Heart right ventricle (tissue), 16 donors: Measurements from ENCODE around the gene ANO3. TPM values are rescaled to one million over a fixed set of nuclear protein-coding genes. Genes with fewer than 3 reads are reported as not detected.

Source experiments
- ATAC-seq, 8 donors: fragments of 200-7000 bp; cut with Tn5 transposase; one replicate each; pipeline ENCODE4 v1.9.1; 2020; ENCODE audit warnings: mild to moderate bottlenecking in 8 of 8, moderate library complexity in 8 of 8, moderate number of reproducible peaks in 1 of 8
- DNase-seq, 2 donors: peaks; one replicate each; pipeline ENCODE4 v3.0.0-alpha.2; 2020
- H3K27ac ChIP-seq, 10 donors: fragments of 200-600 bp; sonication (generic) in 2 of 10; one replicate each; pipeline versions ENCODE4 v1.5.0 to v1.8.0; 2020 to 2022; ENCODE audit warnings: mild to moderate bottlenecking in 3 of 10
- H3K27me3 ChIP-seq, 7 donors: fragments of 200-600 bp; one replicate each; pipeline ENCODE4 v1.8.0; 2021 to 2022; ENCODE audit warnings: mild to moderate bottlenecking in 2 of 7
- H3K36me3 ChIP-seq, 9 donors: fragments of 200-600 bp; sonication (generic) in 1 of 9; one replicate each; pipeline versions ENCODE4 v1.5.0 to v1.8.0; 2020 to 2022; ENCODE audit warnings: mild to moderate bottlenecking in 2 of 9
- H3K4me1 ChIP-seq, 9 donors: fragments of 200-600 bp; sonication (generic) in 1 of 9; one replicate each; pipeline versions ENCODE4 v1.5.0 to v1.8.0; 2020 to 2022; ENCODE audit warnings: mild to moderate bottlenecking in 4 of 9
- H3K4me3 ChIP-seq, 10 donors: fragments of 200-600 bp; sonication (generic) in 2 of 10; one replicate each; pipeline versions ENCODE4 v1.5.0 to v1.8.0; 2020 to 2022; ENCODE audit warnings: mild to moderate bottlenecking in 7 of 10, moderate library complexity in 2 of 10
- H3K9me3 ChIP-seq, 11 donors: fragments of 200-600 bp in 10 of 11; sonication (generic) in 2 of 11; one replicate each; pipeline versions ENCODE4 v1.5.0 to v1.8.0; 2013 to 2022; ENCODE audit warnings: mild to moderate bottlenecking in 2 of 11, control low read depth in 1 of 11, moderate library complexity in 1 of 11
- WGBS, 2 donors: extraction: QIAGEN DNeasy Blood & Tissue Kit; methylation state at CpG; one replicate each; pipeline ENCODE4 v1.1.7; 2013; ENCODE audit warnings: inconsistent platforms in 1 of 2; 5-methylcytosine and 5-hydroxymethylcytosine counted together
- intact Hi-C, 10 donors: fragments of 100-400 bp; cut with DNase I; formaldehyde crosslinking; loops; one replicate each; pipeline versions ENCODE4 v1.11.1 to v1.14.2; 2022
- polyA plus RNA-seq, 2 donors: library from polyadenylated mRNA; stranded (reverse); fragments of 200-250 nt; gene quantifications; one replicate each; pipeline ENCODE4 v1.2.3, GENCODE V29; 2013
- total RNA-seq, 10 donors: library from RNA; stranded (reverse); fragmentation: NEBNext Ultra II Directional in 3 of 10; extraction: Animal tissue kit (Norgen Biotek cat#: 25700) in 3 of 10; gene quantifications; one replicate each; pipeline versions ENCODE4 v1.2.1 to v1.2.4, GENCODE V29; 2021 to 2023
- TF ChIP-seq, protein P1 (sequence below), 9 donors: fragments of 200-600 bp; sonication (generic) in 2 of 9; IDR thresholded peaks; one replicate each; pipeline versions ENCODE4 v1.5.0 to v1.8.0; 2021 to 2022; ENCODE audit warnings: antibody characterized with exemption in 9 of 9, mild to moderate bottlenecking in 5 of 9, moderate library complexity in 1 of 9
- donor health status: Arrhythmogenic right ventricular cardiomyopathy.
- donor health status: ischemic (EF 13 %, LVEDD 7.1; RV severe dilation, severe dysfunction).
- donor health status: healthy with polysubstance abuse.
- donor health status: DM: no; HTN: yes; CAD: no.
- donor health status: DM: no; HTN: no; CAD: no.
- donor health status: ischemic (EF 25% LVEDD 6.9; RV normal size, moderate dysfunction).
- donor health status: ischemic (EF 25% LVEDD 5.7; RV mildly dilated, moderate dysfunction).
- donor health status: healthy.
- donor health status: DM: yes; HTN: yes; CAD: no.
- donor health status: Ischemic cardiomyopathy.
- donor health status: ischemic (EF 35%, LVEDD 5.7; RV mildly dilated, moderate dysfunction).
- donor health status: nonischemic (EF 11% LVEDD 7.7; RV severe dilation, severe dysfunction).
- donor health status: DM: yes; HTN: yes; CAD: no.
- donor health status: PGD.
- donor health status: ischemic (EF 29% LVEDD 5.4; RV normal size, mild dysfunction).
- donor health status: nonischemic (EF 23%, LVEDD 6.1; RV moderate dilation, normal function).

The ANO3 gene
- total and polyA plus RNA-seq, 12 donors, result 0.01 to 0.30 (median 0.07) TPM; not detected in 5

GRCh38 chr11:26704249-26704648 lies 372.3 kb downstream of the ANO3 start:
- TF ChIP-seq, protein P1, sequence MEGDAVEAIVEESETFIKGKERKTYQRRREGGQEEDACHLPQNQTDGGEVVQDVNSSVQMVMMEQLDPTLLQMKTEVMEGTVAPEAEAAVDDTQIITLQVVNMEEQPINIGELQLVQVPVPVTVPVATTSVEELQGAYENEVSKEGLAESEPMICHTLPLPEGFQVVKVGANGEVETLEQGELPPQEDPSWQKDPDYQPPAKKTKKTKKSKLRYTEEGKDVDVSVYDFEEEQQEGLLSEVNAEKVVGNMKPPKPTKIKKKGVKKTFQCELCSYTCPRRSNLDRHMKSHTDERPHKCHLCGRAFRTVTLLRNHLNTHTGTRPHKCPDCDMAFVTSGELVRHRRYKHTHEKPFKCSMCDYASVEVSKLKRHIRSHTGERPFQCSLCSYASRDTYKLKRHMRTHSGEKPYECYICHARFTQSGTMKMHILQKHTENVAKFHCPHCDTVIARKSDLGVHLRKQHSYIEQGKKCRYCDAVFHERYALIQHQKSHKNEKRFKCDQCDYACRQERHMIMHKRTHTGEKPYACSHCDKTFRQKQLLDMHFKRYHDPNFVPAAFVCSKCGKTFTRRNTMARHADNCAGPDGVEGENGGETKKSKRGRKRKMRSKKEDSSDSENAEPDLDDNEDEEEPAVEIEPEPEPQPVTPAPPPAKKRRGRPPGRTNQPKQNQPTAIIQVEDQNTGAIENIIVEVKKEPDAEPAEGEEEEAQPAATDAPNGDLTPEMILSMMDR (IDR thresholded peaks at IDR 0.05), result no peak
- Histone ChIP-seq H3K9me3 (no peaks in the 10 kb centered on the region), H3K4me1 (peaks cover 0 to 6% (median 0%) of the 10 kb centered on the region in 9 donors), H3K27me3 (no peaks in the 10 kb centered on the region), H3K27ac (no peak overlapping the region), H3K36me3 (no peaks in the 10 kb centered on the region), H3K4me3 (no peak overlapping the region)
- DNase-seq (no peak), ATAC-seq (no peak)
- 72 to 82% methylated on average over 1 of the region's 1 CpG for WGBS, 2 donors
- intact Hi-C loops, result no loop called here

DNA sequence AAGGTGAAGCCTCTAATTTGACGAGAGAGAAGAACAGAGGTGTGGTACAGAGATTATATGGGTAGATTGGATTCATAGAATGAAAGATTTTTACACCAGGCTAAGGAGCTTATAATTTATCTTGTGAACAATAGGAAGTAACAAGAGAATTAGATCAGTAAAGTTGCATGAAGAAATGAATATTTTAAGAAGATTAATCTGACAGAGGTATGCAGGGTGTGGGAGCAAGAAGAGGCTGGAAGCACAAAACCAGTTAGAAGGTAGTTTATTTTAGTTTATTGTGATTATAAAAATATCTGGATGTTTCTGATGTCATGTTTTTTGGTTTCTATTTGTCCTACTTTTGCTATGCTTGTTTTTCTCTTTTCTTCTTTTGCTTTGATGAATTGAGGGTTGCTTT lies 374.3 kb downstream of the ANO3 start:
- Histone ChIP-seq H3K4me1 (peaks cover 0 to 7% (median 0%) of the 10 kb centered on the region in 9 donors), H3K4me3 (no peak overlapping the region), H3K9me3 (no peaks in the 10 kb centered on the region), H3K27me3 (no peaks in the 10 kb centered on the region), H3K27ac (no peak overlapping the region), H3K36me3 (no peaks in the 10 kb centered on the region)
- 74 to 81% methylated on average over 1 of the region's 1 CpG for WGBS, 2 donors
- TF ChIP-seq, protein P1 (IDR thresholded peaks at IDR 0.05), result no peak
- ATAC-seq, result no peak
- DNase-seq, result no peak
- intact Hi-C loops, result no loop called here

GRCh38 chr11:26708736-26709456 lies 377.0 kb downstream of the ANO3 start:
- H3K27ac ChIP-seq, result peak overlapping the region in 1 of 10 donors; percentile 45
- WGBS, 2 donors, result 8 to 14% methylated on average over 2 of the region's 2 CpGs
- ATAC-seq, result peak in 3 of 8 donors; percentile 52 to 56 (median 52)

GRCh38 chr11:26710489-26710888 lies 378.6 kb downstream of the ANO3 start:
- WGBS, 2 donors, result 94% methylated on average over 2 of the region's 2 CpGs
- no peaks in the 10 kb centered on the region for H3K9me3 ChIP-seq
- intact Hi-C loops, result no loop called here

More at GRCh38 chr11:26708736-26709456, 377.0 kb downstream of the ANO3 start:
- TF ChIP-seq, protein P1 (IDR thresholded peaks at IDR 0.05), result no peak
- H3K4me3 ChIP-seq, result no peak overlapping the region
- no peak for DNase-seq
- no peaks in the 10 kb centered on the region for H3K27me3 ChIP-seq
- no peaks in the 10 kb centered on the region for H3K36me3 ChIP-seq
- intact Hi-C loops, result no loop called here
- H3K4me1 ChIP-seq, result peaks cover 0 to 7% (median 0%) of the 10 kb centered on the region in 9 donors
- H3K9me3 ChIP-seq, result no peaks in the 10 kb centered on the region

More at GRCh38 chr11:26710489-26710888, 378.6 kb downstream of the ANO3 start:
- Histone ChIP-seq H3K27ac (no peak overlapping the region), H3K36me3 (no peaks in the 10 kb centered on the region), H3K27me3 (no peaks in the 10 kb centered on the region), H3K4me1 (peaks cover 0 to 7% (median 0%) of the 10 kb centered on the region in 9 donors), H3K4me3 (no peak overlapping the region)
- ATAC-seq, result no peak
- TF ChIP-seq, protein P1 (IDR thresholded peaks at IDR 0.05), result no peak
- no peak for DNase-seq
